ELR (cell line): ENCODE measurements around the gene DLG3.
"Not testable (repeated sequence)": the region's sequence is repeated elsewhere in the genome, so short reads cannot be mapped to it uniquely, and the experiment has no call there.

ENCODE experiments used
- DNase-seq: peaks from one replicate; pipeline ENCODE4 v3.0.0-alpha.2; 2015; ENCODE audit warnings: low read depth

The DLG3 gene

GRCh38 chrX:70476934-70477733, 32.5 kb downstream of the DLG3 start:
- peak; percentile 71 for DNase-seq

- no peak for DNase-seq
These were observed 33.1 kb downstream of the DLG3 start for GRCh38 chrX:70477734-70478075.

- no peak for DNase-seq
These were observed 34.1 kb downstream of the DLG3 start for GRCh38 chrX:70478526-70479245.

- DNase-seq, result peak; percentile 81
These were observed 34.7 kb downstream of the DLG3 start for GRCh38 chrX:70479247-70479921.

GRCh38 chrX:70479922-70480659, 35.5 kb downstream of the DLG3 start:
- peak; percentile 3 for DNase-seq

- DNase-seq, result no peak
These were observed 36.0 kb downstream of the DLG3 start for GRCh38 chrX:70480660-70481018.

- no peak for DNase-seq
These were observed 37.0 kb downstream of the DLG3 start for GRCh38 chrX:70481471-70482270.

- no peak for DNase-seq
These were observed 37.7 kb downstream of the DLG3 start for GRCh38 chrX:70482300-70482699.

- no peak for DNase-seq
These were observed 40.8 kb downstream of the DLG3 start for GRCh38 chrX:70485466-70485865.

- no peak for DNase-seq
These were observed 44.2 kb downstream of the DLG3 start for GRCh38 chrX:70488856-70489255.

GRCh38 chrX:70494441-70494840, 49.8 kb downstream of the DLG3 start:
- peak; percentile 43 for DNase-seq

GRCh38 chrX:70496491-70496890, 51.9 kb downstream of the DLG3 start:
- no peak for DNase-seq

GRCh38 chrX:70497026-70497425, 52.4 kb downstream of the DLG3 start:
- DNase-seq, result no peak

- DNase-seq, result no peak
These were observed 53.5 kb downstream of the DLG3 start for GRCh38 chrX:70498129-70498528.

- no peak for DNase-seq
These were observed 56.2 kb downstream of the DLG3 start for GRCh38 chrX:70500826-70501225.

- no peak for DNase-seq
These were observed 60.3 kb downstream of the DLG3 start for GRCh38 chrX:70504772-70505450.

GRCh38 chrX:70505451-70505841, 60.8 kb downstream of the DLG3 start:
- no peak for DNase-seq

- peak; percentile 49 for DNase-seq
These were observed 63.8 kb downstream of the DLG3 start for GRCh38 chrX:70508296-70508911.

- DNase-seq, result no peak
These were observed 64.4 kb downstream of the DLG3 start for GRCh38 chrX:70509078-70509477.

GRCh38 chrX:70515270-70515669, 70.6 kb downstream of the DLG3 start:
- not testable (repeated sequence) for DNase-seq

GRCh38 chrX:70515692-70516091, 71.1 kb downstream of the DLG3 start:
- DNase-seq, result not testable (repeated sequence)
